ENCODE measurements around the gene THOC5.
"Not testable (repeated sequence)": the region's sequence is repeated elsewhere in the genome, so short reads cannot be mapped to it uniquely, and the experiment has no call there.

Gene THOC5

GRCh38 chr22:29553351-29554224 is at the start of gene THOC5:
TSS of gene THOC5 (minus strand) at chr22:29553757. CDS start at chr22:29549147, 4,610 bp downstream.
- DNase-seq (ENCODE audit: extremely low read depth in 1 of 2, low read depth in 1 of 2): peak; percentile 65 to 75

GRCh38 chr22:29598684-29599020 is 45.1 kb upstream of the THOC5 start:
- DNase-seq (ENCODE audit: extremely low read depth in 1 of 2, low read depth in 1 of 2): no peak

GRCh38 chr22:29597871-29598683 is 44.5 kb upstream of the THOC5 start:
- not testable (repeated sequence) for DNase-seq (ENCODE audit: extremely low read depth in 1 of 2, low read depth in 1 of 2)

- DNase-seq (ENCODE audit: extremely low read depth in 1 of 2, low read depth in 1 of 2): no peak
These were observed 42.9 kb upstream of the THOC5 start for GRCh38 chr22:29596408-29596807.

- not testable (repeated sequence) for DNase-seq (ENCODE audit: extremely low read depth in 1 of 2, low read depth in 1 of 2)
These were observed 40.9 kb upstream of the THOC5 start for GRCh38 chr22:29594447-29594846.

GRCh38 chr22:29593923-29594322 is 40.4 kb upstream of the THOC5 start:
- no peak for DNase-seq (ENCODE audit: extremely low read depth in 1 of 2, low read depth in 1 of 2)

- no peak for DNase-seq (ENCODE audit: extremely low read depth in 1 of 2, low read depth in 1 of 2)
These were observed 34.6 kb upstream of the THOC5 start for GRCh38 chr22:29587938-29588699.

GRCh38 chr22:29586193-29586705 is 32.7 kb upstream of the THOC5 start:
- not testable (repeated sequence) for DNase-seq (ENCODE audit: extremely low read depth in 1 of 2, low read depth in 1 of 2)

- DNase-seq (ENCODE audit: extremely low read depth in 1 of 2, low read depth in 1 of 2): no peak
These were observed 31.4 kb upstream of the THOC5 start for GRCh38 chr22:29584975-29585374.

GRCh38 chr22:29581799-29582198 is 28.2 kb upstream of the THOC5 start:
- DNase-seq (ENCODE audit: extremely low read depth in 1 of 2, low read depth in 1 of 2): no peak

GRCh38 chr22:29580200-29580810 is 26.7 kb upstream of the THOC5 start:
- no peak for DNase-seq (ENCODE audit: extremely low read depth in 1 of 2, low read depth in 1 of 2)

- DNase-seq (ENCODE audit: extremely low read depth in 1 of 2, low read depth in 1 of 2): no peak
These were observed 25.1 kb upstream of the THOC5 start for GRCh38 chr22:29578462-29579200.

GRCh38 chr22:29574762-29575450 is 21.3 kb upstream of the THOC5 start:
- DNase-seq (ENCODE audit: extremely low read depth in 1 of 2, low read depth in 1 of 2): no peak

GRCh38 chr22:29570912-29571549 is 17.5 kb upstream of the THOC5 start:
- DNase-seq (ENCODE audit: extremely low read depth in 1 of 2, low read depth in 1 of 2): no peak

GRCh38 chr22:29570456-29570855 is 16.9 kb upstream of the THOC5 start:
- no peak for DNase-seq (ENCODE audit: extremely low read depth in 1 of 2, low read depth in 1 of 2)

- no peak for DNase-seq (ENCODE audit: extremely low read depth in 1 of 2, low read depth in 1 of 2)
These were observed 15.6 kb upstream of the THOC5 start for GRCh38 chr22:29569011-29569678.

GRCh38 chr22:29567338-29567737 is 13.8 kb upstream of the THOC5 start:
- no peak for DNase-seq (ENCODE audit: extremely low read depth in 1 of 2, low read depth in 1 of 2)

GRCh38 chr22:29566513-29566912 is 13.0 kb upstream of the THOC5 start:
- not testable (repeated sequence) for DNase-seq (ENCODE audit: extremely low read depth in 1 of 2, low read depth in 1 of 2)

Measured in activated CD8-positive, alpha-beta memory T cell treated with anti-CD3 and anti-CD28 coated beads for 1 hour (primary cell).